Esophagus squamous epithelium (tissue), 5 donors: ENCODE data around the gene PI4KA. TPM values are rescaled to one million over a fixed set of nuclear protein-coding genes. Genes with fewer than 3 reads are reported as not detected.

ENCODE experiments used
- DNase-seq: peaks from one replicate; lab custom pipeline; 2025; lab: John Stamatoyannopoulos, UW
- H3K27ac ChIP-seq, 4 donors: fragments of 200-600 bp; sonication (generic); one replicate each; pipeline ENCODE4 v1.5.1; 2016 to 2019; ENCODE audit warnings: mild to moderate bottlenecking in 1 of 4
- H3K27me3 ChIP-seq, 4 donors: fragments of 200-600 bp; sonication (generic); 1 replicate in 3 of 4; 2 replicates in 1 of 4; pipeline versions ENCODE4 v1.5.1 to v1.6.0; 2017 to 2021; ENCODE audit warnings: antibody characterized with exemption in 1 of 4
- H3K36me3 ChIP-seq, 3 donors: fragments of 200-600 bp; sonication (generic); one replicate each; pipeline ENCODE4 v1.5.1; 2016 to 2019
- H3K4me1 ChIP-seq, 3 donors: fragments of 200-600 bp; sonication (generic); one replicate each; pipeline ENCODE4 v1.5.1; 2017 to 2019
- H3K4me3 ChIP-seq, 4 donors: fragments of 200-600 bp; sonication (generic); 1 replicate in 3 of 4; 2 replicates in 1 of 4; pipeline ENCODE4 v1.5.1; 2016 to 2019; ENCODE audit warnings: mild to moderate bottlenecking in 2 of 4, moderate library complexity in 1 of 4
- H3K9me3 ChIP-seq, 3 donors: fragments of 200-600 bp; sonication (generic); one replicate each; pipeline ENCODE4 v1.5.1; 2016 to 2019
- CTCF ChIP-seq, 6 experiments: fragments of 450-650 bp in 4 of 6; fragments of 200-600 bp in 2 of 6; sonication (generic) in 2 of 6; IDR thresholded peaks; one replicate each; pipeline ENCODE4 v1.5.1; 2016 to 2019; ENCODE audit warnings: antibody characterized with exemption in 6 of 6, mild to moderate bottlenecking in 4 of 6, moderate library complexity in 4 of 6
- POLR2A ChIP-seq, 4 donors: fragments of 450-650 bp; IDR thresholded peaks; one replicate each; pipeline ENCODE4 v1.6.1; 2017; ENCODE audit warnings: antibody characterized with exemption in 4 of 4, mild to moderate bottlenecking in 4 of 4, moderate library complexity in 3 of 4
- WGBS, 2 donors: methylation state at CpG; one replicate each; pipeline ENCODE4 v1.1.5; 2018; 5-methylcytosine and 5-hydroxymethylcytosine counted together
- intact Hi-C: fragments of 100-400 bp; cut with DNase I; formaldehyde crosslinking; loops from one replicate; pipeline ENCODE4 v1.15.0; 2022
- total RNA-seq, 4 donors: library from RNA; depleted of rRNA; stranded (reverse); fragments of >200 nt; gene quantifications; one replicate each; pipeline ENCODE4 v1.1.0, GENCODE V29; 2016
- donor health status: DM: yes; HTN: yes; CAD: no.

The PI4KA gene
- total RNA-seq, 4 donors from 2014 or later, result 25.4 to 48.6 (median 33.8) TPM

GRCh38 chr22:20729194-20729593 is 129.4 kb downstream of the PI4KA start:
- H3K4me1 ChIP-seq, result no peaks in the 10 kb centered on the region
- H3K27me3 ChIP-seq, result no peaks in the 10 kb centered on the region
- no peak for TF ChIP-seq CTCF (IDR thresholded peaks at IDR 0.05)
- TF ChIP-seq POLR2A (IDR thresholded peaks at IDR 0.05), result no peak
- H3K27ac ChIP-seq, result no peak overlapping the region
- no peak overlapping the region for H3K4me3 ChIP-seq
- DNase-seq, result no peak
- H3K9me3 ChIP-seq, result no peaks in the 10 kb centered on the region
- intact Hi-C loops, result no loop called here
- WGBS, 2 donors, result 92% methylated on average over 7 of the region's 13 CpGs; no CpG with 5 or more reads in 1 of the 2 donors
- peaks cover 11 to 84% (median 20%) of the 10 kb centered on the region in 3 donors for H3K36me3 ChIP-seq

- 90 to 95% methylated on average over 2 to 3 of the region's 10 CpGs for WGBS, 2 donors
- no peak for DNase-seq
- peaks cover 11 to 84% (median 20%) of the 10 kb centered on the region in 3 donors for H3K36me3 ChIP-seq
- no peaks in the 10 kb centered on the region for H3K27me3 ChIP-seq
- no peak overlapping the region for H3K27ac ChIP-seq
- intact Hi-C loops, result no loop called here
- no peak for TF ChIP-seq CTCF (IDR thresholded peaks at IDR 0.05)
- TF ChIP-seq POLR2A (IDR thresholded peaks at IDR 0.05), result no peak
- H3K9me3 ChIP-seq, result no peaks in the 10 kb centered on the region
- H3K4me1 ChIP-seq, result no peaks in the 10 kb centered on the region
- H3K4me3 ChIP-seq, result no peak overlapping the region
These were observed 130.0 kb downstream of the PI4KA start for GRCh38 chr22:20728523-20729190.

- no peaks in the 10 kb centered on the region for H3K27me3 ChIP-seq
- no peaks in the 10 kb centered on the region for H3K9me3 ChIP-seq
- 86 to 89% methylated on average over 20 to 29 of the region's 29 CpGs for WGBS, 2 donors
- DNase-seq, result no peak
- intact Hi-C loops, result no loop called here
- H3K27ac ChIP-seq, result no peak overlapping the region
- no peaks in the 10 kb centered on the region for H3K4me1 ChIP-seq
- no peak for TF ChIP-seq CTCF (IDR thresholded peaks at IDR 0.05)
- no peak for TF ChIP-seq POLR2A (IDR thresholded peaks at IDR 0.05)
- peaks cover 11 to 81% (median 20%) of the 10 kb centered on the region in 3 donors for H3K36me3 ChIP-seq
- no peak overlapping the region for H3K4me3 ChIP-seq
These were observed 131.2 kb downstream of the PI4KA start for GRCh38 chr22:20727118-20728015.

GRCh38 chr22:20725987-20726558 is 132.5 kb downstream of the PI4KA start:
- no peak for DNase-seq
- 77 to 88% methylated on average over 5 to 8 of the region's 11 CpGs for WGBS, 2 donors
- H3K27ac ChIP-seq, result no peak overlapping the region
- no peaks in the 10 kb centered on the region for H3K4me1 ChIP-seq
- H3K27me3 ChIP-seq, result no peaks in the 10 kb centered on the region
- intact Hi-C loops, result no loop called here
- peaks cover 11 to 84% (median 23%) of the 10 kb centered on the region in 3 donors for H3K36me3 ChIP-seq
- H3K9me3 ChIP-seq, result no peaks in the 10 kb centered on the region
- no peak overlapping the region for H3K4me3 ChIP-seq
- TF ChIP-seq POLR2A (IDR thresholded peaks at IDR 0.05), result no peak
- TF ChIP-seq CTCF (IDR thresholded peaks at IDR 0.05), result no peak
